HFFc6 (cell line): Measurements from ENCODE around the gene SVIL. TPM values are rescaled to one million over a fixed set of nuclear protein-coding genes. Genes with fewer than 3 reads are reported as not detected.

Experiments
- DNase-seq: peaks from one replicate; pipeline ENCODE4 v3.0.0-alpha.2; 2018
- H3K27ac Mint-ChIP-seq: 2 replicates; pipeline ENCODE4 v1.8.0; 2020; ENCODE audit warnings: mild to moderate bottlenecking, mixed read lengths
- H3K27me3 Mint-ChIP-seq: 2 replicates; pipeline ENCODE4 v1.8.0; 2021; ENCODE audit warnings: mild to moderate bottlenecking, moderate library complexity, mixed read lengths; ENCODE audit not compliant: insufficient read depth
- H3K36me3 Mint-ChIP-seq: 2 replicates; pipeline ENCODE4 v1.8.0; 2021; ENCODE audit warnings: low read depth, mixed read lengths
- H3K4me1 Mint-ChIP-seq: 2 replicates; pipeline ENCODE4 v1.8.0; 2020; ENCODE audit warnings: low read depth, mixed read lengths
- H3K4me3 Mint-ChIP-seq: 2 replicates; pipeline ENCODE4 v1.8.0; 2020; ENCODE audit warnings: mild to moderate bottlenecking, moderate library complexity, mixed read lengths
- H3K9me3 Mint-ChIP-seq: 2 replicates; pipeline ENCODE4 v1.8.0; 2020; ENCODE audit warnings: mild to moderate bottlenecking, mixed read lengths
- CTCF ChIP-seq: fragments of 200-600 bp; sonication (generic); IDR thresholded peaks from 2 replicates; pipeline ENCODE4 v1.5.0; 2021; ENCODE audit warnings: antibody characterized with exemption, mild to moderate bottlenecking
- total RNA-seq, 6 experiments: library from RNA; stranded (reverse); fragmentation: NEBNext Ultra II Directional; extraction: Animal tissue kit (Norgen Biotek cat#: 25700); gene quantifications; 2 replicates in 1 of 6; 3 replicates in 5 of 6; pipeline ENCODE4 v1.2.3, GENCODE V29; 2021

Gene SVIL
- total RNA-seq, 6 experiments from 2014 or later: 0.22 to 0.89 (median 0.48) TPM

DNA sequence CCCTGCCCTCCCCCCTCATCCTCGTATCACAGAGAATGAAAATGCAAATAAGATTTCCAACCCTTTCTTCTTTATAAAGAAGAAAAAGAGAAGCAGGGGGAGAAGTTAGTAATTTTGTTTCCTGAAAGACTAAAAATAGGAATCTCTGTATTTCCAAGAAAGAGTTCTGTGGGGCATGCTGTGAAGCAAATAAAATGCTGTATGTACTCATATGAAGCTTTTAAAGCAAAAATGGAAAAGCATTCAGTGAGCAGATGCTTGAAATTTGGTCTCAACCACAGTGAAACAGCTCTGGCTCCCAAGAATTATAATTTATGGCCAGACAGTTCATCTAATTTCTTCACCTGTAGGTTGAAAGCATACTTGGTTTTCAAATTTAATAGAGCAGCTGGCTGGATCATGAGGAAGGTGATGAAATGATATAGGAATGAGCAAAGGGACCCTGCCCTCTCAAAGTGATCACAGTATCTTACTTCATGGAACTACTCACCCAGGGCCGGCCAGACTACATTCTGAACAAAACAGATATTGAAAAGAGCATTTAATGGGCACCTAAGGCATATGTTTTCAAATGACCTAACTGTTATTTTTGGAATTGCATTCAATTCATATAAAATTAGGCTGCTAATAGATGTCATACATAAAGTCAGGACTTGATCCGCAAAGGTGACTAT, 31.4 kb downstream of the SVIL start:
- Mint-ChIP-seq H3K4me1 (peaks cover 7% of the 10 kb centered on the region; the same call in 1 of the 2 replicates), H3K27me3 (peaks cover 14% of the 10 kb centered on the region), H3K27ac (no peak overlapping the region), H3K9me3 (no peaks in the 10 kb centered on the region), H3K36me3 (no peaks in the 10 kb centered on the region), H3K4me3 (no peak overlapping the region)
- DNase-seq: no peak
- TF ChIP-seq CTCF: no peak

- Mint-ChIP-seq H3K4me3 (no peak overlapping the region), H3K36me3 (no peaks in the 10 kb centered on the region), H3K27ac (no peak overlapping the region), H3K9me3 (no peaks in the 10 kb centered on the region), H3K4me1 (peaks cover 7% of the 10 kb centered on the region; the same call in 1 of the 2 replicates), H3K27me3 (peaks cover 19% of the 10 kb centered on the region)
- DNase-seq: no peak
- TF ChIP-seq CTCF: no peak
Measured at GRCh38 chr10:29600821-29601220, 34.0 kb downstream of the SVIL start.

GRCh38 chr10:29600067-29600466, 34.7 kb downstream of the SVIL start:
- H3K27ac Mint-ChIP-seq: no peak overlapping the region
- DNase-seq: no peak
- H3K9me3 Mint-ChIP-seq: no peaks in the 10 kb centered on the region
- H3K4me1 Mint-ChIP-seq: peaks cover 7% of the 10 kb centered on the region; the same call in 1 of the 2 replicates
- peaks cover 19% of the 10 kb centered on the region for H3K27me3 Mint-ChIP-seq
- no peak for TF ChIP-seq CTCF
- H3K36me3 Mint-ChIP-seq: no peaks in the 10 kb centered on the region
- no peak overlapping the region for H3K4me3 Mint-ChIP-seq

GRCh38 chr10:29598851-29599311, 35.9 kb downstream of the SVIL start:
- no peak overlapping the region for H3K4me3 Mint-ChIP-seq

DNA sequence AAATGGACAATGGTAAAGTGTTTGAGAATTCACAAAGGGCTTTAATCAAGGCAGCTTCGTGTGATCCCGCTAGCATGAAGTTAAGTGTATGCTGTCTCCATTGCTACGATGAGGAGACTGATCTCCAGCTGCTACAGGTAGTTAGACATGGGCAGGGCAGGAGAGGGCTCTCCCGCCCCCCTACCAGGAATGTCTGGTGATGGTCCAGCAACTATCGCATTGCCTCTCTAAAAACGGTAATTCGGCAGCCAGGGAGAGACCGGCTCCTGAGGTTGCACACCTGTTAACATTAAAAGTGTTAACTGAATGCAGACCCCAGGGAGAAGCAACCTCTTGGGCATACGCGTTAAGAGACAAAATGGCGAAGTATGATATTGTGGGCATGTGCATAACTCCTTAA, 37.9 kb downstream of the SVIL start:
- no peaks in the 10 kb centered on the region for H3K36me3 Mint-ChIP-seq
- peaks cover 16% of the 10 kb centered on the region for H3K27me3 Mint-ChIP-seq
- peaks cover 15% of the 10 kb centered on the region for H3K4me1 Mint-ChIP-seq
- DNase-seq: no peak
- H3K9me3 Mint-ChIP-seq: no peaks in the 10 kb centered on the region
- H3K4me3 Mint-ChIP-seq: no peak overlapping the region
- TF ChIP-seq CTCF: no peak
- H3K27ac Mint-ChIP-seq: no peak overlapping the region

More at GRCh38 chr10:29598851-29599311, 35.9 kb downstream of the SVIL start:
- peaks cover 18% of the 10 kb centered on the region for H3K27me3 Mint-ChIP-seq
- H3K9me3 Mint-ChIP-seq: no peaks in the 10 kb centered on the region
- no peak overlapping the region for H3K27ac Mint-ChIP-seq
- DNase-seq: no peak
- peaks cover 7% of the 10 kb centered on the region; the same call in 1 of the 2 replicates for H3K4me1 Mint-ChIP-seq
- TF ChIP-seq CTCF: no peak
- no peaks in the 10 kb centered on the region for H3K36me3 Mint-ChIP-seq
